PC-9 (cell line): ENCODE data around the gene PHF3.

Experiments used
- CTCF ChIP-seq: fragments of 200-600 bp; sonication (generic); conservative IDR thresholded peaks from 2 replicates; pipeline ENCODE4 v1.6.1; 2017; ENCODE audit warnings: mixed run types, antibody characterized with exemption, mild to moderate bottlenecking, moderate library complexity
- EZH2 ChIP-seq: fragments of 200-600 bp; sonication (generic); IDR thresholded peaks from 2 replicates; pipeline ENCODE4 v1.8.0; 2017; ENCODE audit warnings: antibody characterized with exemption, low read depth

- TF ChIP-seq CTCF (no peak), EZH2 (no peak)
These were observed 38.2 kb upstream of the PHF3 start for GRCh38 chr6:63597141-63598048.
